NCI-H2107 treated with DMSO at 0.1 percent for 48 hours (cell line): ENCODE measurements around the gene DNAH7.
"Not testable (repeated sequence)": the region's sequence is repeated elsewhere in the genome, so short reads cannot be mapped to it uniquely, and the experiment has no call there.

Experiments
- DNase-seq: peaks from one replicate; lab custom pipeline; 2025; ENCODE audit not compliant: unreplicated experiment; lab: John Stamatoyannopoulos, UW

The DNAH7 gene

DNA sequence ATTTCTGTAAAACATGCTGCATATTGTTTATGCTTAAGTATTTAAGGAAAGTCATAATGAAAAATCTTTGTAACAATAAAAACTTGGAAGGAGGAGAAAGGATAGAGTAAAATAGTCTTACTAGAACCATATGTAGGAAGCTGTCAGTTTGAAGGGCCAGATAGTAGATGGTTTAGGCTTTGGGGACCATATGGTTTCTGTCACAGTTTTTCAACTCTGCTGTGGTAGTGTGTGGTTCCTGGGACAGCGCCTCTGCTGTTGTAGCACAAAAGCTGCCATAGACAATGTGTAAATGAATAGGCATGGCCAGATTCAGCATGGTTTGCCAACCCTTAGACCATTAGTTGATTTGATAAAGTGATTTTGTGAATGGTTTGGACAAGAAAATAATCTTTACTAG lies 336.1 kb downstream of the DNAH7 start:
- no peak for DNase-seq

DNA sequence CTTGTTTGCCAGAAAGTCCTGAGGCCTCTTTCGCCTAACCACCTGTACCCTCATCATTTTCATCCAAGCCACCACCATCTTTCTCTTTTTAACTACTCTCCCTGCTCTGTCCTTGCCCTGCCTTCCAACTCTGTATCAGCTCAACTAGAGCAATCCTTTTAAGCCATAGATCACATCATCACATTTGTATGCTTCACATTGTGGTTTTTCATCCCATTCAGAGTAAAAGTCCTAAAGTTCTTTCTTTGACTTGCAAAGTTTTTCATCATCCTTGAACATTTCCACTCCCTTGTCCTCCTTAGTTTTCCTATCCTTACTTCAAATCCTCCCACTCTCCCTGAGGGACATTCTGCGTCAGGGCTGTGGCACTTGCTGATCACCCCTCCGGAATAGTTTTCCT lies 337.7 kb downstream of the DNAH7 start:
- no peak for DNase-seq

DNA sequence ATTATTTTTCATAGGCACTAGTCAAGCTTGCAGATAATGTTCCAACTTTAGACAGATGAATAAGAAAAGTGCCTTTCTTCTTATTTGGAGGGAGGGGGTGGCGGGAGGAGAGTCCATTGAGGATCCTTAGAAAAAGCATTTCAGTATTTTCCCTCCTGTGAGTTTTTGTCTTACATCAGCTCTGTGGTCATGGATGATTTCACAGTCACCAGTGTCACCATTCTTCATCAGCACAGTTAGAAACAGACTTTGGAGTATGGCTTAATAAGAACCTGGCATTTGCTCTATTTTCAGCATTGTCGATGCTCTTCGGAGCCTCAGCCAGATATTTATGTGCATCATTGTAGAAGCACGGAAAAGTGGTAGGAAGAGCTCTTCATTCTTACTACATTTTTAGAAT lies 341.5 kb downstream of the DNAH7 start:
- no peak for DNase-seq

DNA sequence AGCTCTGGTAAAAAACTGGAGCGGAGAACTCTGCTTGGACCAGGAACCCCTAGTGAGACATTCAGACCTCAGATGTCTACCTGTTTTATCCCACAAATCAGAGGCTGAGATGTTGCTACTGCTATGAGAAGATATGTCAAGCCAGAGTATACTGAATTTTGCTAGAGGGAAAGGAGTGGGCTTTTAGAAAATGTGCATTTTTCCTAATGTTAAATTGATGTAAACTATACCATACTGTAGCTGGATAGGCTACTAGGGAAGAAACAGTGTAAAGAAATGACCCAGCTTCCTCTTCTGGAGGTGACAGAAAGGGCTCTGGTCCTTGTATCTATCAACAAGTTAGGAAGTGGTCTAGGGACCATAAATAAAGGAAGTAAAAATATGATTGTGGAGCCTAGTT lies 346.6 kb downstream of the DNAH7 start:
- DNase-seq: no peak

DNA sequence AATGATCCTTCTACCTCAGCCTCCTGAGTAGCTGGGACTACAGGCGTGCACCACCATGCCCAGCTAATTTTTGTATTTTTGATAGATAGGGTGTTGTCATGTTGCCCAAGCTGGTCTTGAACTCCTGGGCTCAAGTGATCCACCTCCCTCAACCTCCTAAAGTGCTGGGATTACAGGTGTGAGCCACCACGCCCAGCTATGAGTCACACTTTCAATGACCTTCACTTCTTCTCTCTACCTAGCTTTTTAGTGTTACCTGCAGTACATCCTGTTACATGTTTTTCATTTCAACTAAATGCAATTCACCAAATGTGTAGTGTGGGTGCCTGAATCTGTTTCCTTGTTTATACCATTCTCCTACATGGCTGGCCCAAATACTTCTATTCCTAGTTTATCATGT lies 347.6 kb downstream of the DNAH7 start:
- no peak for DNase-seq

DNA sequence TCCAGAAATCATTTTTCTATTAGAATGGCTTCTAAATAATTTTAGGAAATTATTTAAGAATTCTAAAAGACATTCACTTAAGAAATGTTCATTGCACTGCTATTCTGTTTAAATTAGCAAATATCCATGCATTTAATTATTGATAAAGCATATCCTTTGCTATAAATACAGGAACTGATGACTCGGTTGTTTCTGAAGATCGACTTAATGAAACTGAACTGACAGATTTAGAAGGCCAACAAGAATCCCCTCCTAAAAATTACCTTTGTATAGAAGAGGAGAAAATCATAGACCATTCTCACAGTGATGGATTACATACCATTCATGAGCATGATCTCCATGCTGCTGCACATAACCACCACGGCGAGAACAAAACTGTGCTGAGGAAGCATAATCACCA lies 352.2 kb downstream of the DNAH7 start:
- no peak for DNase-seq

DNA sequence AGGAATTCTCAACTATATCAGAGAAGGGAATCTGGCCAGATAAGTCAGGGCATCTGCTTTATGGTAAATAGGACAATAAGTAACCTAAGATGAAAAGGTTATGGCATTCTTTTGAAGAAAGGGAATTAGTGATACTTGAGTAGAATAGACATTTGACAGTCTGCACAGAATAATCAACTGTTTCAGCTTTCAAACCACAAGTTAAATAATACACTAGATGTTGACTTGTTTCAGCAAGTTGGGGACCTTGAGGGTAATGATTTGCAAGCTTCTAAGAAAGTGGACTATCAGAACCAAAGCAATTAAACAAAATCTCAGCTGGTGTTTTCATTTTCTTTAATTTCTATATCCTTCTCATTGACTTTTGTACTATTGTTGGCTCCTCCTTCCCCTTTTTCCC lies 357.2 kb downstream of the DNAH7 start:
- DNase-seq: no peak

DNA sequence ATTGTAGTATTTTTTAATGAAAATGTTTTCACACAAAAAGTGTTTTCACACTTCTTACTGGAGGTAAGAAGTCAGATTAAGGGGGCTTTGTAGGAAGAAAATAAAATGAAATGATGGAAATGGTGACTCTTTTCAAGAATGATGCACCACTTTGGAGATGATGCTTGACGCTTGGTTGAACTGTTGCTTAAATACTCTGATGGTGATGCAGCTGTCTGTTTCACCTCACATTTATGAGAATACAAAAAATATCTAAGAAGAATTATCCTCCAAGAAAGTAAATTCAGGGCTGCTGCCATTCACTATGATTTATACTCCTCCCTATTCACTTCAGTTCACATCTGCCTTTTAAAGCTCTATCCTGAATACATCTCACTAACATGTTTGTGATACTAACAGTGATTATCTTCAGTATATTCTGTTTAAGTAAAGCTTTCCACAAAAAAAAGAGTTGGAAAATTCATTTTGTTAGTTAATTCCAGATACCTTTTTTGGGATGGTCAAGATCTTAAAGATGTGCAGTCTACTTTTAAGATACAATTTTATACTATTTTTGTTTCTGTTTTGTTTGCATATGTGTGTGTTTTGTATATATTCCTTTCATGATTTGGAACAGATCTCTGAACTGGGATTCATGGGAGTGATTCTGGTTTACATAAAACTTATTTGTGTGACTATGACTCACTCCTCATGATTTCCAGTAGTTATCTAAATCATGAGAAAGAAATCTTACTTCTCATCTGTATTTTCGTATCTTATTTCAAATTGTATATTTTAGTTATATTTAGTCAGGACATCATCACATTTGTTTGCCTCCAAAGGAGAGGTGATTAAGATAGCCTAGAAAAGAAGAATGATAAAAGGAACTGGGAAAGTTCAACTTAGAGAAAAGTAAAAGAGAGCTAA lies 358.5 kb downstream of the DNAH7 start:
- no peak for DNase-seq

DNA sequence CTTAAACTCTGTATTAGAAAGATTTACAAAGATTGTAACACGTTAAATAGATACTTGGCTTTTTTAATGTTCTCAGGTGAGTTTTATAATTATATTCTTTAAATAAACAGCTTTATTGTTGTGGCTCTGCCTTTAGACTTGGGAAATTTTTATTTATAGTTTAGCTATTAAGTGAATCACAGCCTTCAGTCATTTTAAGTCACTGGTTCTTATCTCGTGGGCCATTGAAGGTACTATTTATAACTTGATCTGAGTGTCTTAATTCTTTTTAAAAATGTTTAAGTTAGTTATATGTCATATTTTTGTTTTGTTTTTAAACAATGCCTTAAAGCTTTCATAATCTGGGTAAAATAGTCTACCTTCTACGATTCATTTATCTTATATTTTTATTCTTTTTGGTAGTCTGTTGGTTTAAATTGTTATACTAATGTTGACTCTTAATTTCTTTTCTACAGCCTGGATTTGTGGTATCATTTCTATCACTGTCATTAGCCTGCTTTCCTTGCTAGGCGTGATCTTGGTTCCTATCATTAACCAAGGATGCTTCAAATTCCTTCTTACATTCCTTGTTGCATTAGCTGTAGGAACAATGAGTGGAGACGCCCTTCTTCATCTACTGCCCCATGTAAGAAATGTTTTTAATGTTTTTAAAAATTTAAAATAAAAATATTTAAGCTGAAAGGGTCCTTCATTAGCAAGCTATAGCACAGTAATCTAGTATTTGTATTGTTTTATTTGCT lies 362.3 kb downstream of the DNAH7 start:
- DNase-seq: no peak

DNA sequence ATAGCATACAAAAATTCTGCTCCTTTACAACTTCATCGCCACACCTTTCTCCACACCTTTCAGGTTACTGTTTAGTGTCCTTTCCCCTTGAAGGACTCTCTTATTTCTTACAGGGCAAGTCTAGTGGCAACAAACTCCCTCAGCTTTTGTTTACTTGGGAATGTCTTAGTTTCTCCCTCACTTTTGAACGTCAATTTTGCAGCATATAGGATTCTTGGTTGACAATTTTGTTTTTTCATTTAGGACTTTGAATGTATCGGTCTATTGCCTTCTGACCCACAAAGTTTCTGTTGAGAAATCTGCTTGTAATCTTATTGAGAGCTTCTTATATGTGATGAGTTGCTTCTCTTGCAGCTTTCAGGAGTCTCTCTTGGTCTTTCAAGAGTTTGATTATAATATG lies 368.2 kb downstream of the DNAH7 start:
- DNase-seq: no peak

DNA sequence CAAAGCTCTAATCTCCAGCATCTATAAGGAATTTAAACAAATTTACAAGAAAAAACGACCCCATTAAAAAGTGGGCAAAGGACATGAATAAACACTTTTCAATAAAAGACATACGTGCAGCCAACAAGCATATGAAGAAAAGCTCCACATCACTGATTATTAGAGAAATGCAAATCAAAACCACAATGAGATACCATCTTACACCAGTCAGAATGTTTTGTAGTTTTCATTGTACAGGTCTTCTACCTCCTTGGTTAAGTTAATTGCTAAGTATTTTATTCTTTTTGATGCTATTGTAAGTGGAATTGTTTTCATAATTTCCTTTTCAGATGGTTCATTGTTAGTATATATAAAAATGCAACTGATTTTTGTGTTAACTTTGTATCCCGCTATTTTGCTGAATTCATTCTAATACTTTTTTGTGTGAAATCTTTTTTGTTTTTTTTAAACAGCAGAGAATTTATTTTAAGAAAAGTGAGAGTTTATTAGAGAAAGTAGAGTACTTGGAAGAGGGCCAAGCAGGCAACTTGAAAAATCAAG lies 370.9 kb downstream of the DNAH7 start:
- DNase-seq: no peak

DNA sequence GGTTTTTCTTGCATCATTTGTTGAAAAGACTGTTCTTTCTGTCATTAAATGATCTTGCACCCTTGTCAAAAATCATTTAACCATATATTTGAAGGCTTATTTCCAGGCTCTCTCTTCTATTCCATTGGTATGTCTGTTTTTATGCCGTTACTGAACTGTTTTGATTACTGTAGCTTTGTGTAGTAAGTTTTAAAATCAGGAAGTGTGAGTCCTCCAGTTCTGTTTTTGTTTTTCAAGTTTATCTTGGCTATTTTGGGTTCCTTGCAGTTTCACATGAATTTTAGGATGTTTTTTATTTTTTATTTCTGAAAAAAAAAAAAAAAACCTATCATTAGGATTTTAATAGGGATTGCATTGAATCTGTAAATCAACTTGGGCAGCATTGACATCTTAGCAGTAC lies 372.6 kb downstream of the DNAH7 start:
- DNase-seq: no peak

DNA sequence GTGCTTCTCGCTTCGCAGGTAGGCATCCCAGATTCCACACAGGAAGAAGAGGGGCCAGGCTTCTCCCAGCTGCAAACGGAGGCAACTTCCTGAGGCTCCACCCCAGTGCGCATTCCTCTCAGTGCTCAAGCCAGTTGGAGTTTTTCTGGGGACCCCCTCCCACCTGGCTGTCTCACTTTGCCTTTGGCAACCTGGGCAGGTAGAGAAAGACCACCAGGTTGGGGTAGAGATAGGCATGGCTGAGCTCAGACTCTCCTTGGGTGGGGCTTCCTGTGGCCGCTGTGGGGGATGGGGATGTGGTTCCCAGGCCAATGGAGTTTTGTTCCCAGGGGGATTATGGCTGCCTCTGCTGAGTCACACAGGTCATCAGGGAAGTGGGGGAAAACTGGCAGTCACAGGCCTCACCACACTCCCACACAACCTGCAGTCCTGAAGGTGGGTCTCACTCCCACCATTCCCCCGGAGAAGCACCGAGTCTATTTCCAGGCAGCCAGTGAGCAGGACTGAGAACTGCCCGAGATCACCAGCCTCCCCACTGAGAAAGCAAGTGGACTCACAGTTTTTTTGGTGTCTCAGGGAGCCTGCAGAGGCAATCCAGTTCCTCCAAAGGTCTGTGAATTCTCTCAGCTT lies 373.5 kb downstream of the DNAH7 start:
- DNase-seq: peak; percentile 53

DNA sequence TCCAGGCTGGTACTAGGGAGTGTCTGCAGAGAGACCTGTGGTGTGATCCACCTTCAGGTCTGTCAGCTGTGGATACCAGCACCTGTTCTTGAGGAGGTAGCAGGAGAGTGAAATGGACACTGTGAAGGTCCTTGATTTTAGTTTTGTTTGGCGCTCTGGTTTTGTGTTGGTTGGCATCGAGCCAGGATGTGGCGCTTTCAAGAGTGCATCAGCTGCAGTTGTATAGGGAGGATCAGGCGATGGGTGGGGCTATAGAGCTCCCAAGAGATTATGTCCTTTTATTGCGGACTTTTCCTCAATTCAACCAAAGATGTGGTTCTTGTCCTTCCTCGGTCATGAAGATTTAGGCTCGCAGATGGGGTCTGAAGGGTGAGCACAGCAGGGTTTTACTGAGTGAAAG lies 374.1 kb downstream of the DNAH7 start:
- peak; percentile 76 for DNase-seq

DNA sequence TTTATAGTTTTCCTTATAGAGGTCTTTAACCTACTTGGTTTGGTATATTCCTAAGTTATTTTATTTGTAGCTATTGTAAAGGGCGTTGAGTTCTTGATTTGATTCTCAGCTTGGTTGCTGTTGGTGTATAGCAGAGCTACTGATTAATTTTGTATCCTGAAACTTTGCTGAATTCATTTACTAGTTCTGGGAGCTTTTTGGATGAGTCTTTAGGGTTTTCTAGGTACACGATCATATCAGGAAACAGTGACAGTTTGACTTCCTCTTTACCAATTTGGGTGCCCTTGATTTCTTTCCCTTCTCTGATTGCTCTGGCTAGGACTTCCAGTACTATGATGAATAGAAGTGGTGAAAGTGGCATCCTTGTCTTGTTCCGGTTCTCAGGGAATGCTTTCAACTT lies 376.1 kb downstream of the DNAH7 start:
- DNase-seq: not testable (repeated sequence)
